GM19395 (cell line): Measurements from ENCODE around the gene LAMA2.

Experiments
- ATAC-seq: cut with Tn5 transposase; IDR thresholded peaks from one replicate; pipeline ENCODE4 v1.9.1; 2021; ENCODE audit warnings: mild to moderate bottlenecking, moderate library complexity; ENCODE audit not compliant: unreplicated experiment

The LAMA2 gene

GRCh38 chr6:129475477-129476247 lies 592.7 kb downstream of the LAMA2 start:
- ATAC-seq: no peak

DNA sequence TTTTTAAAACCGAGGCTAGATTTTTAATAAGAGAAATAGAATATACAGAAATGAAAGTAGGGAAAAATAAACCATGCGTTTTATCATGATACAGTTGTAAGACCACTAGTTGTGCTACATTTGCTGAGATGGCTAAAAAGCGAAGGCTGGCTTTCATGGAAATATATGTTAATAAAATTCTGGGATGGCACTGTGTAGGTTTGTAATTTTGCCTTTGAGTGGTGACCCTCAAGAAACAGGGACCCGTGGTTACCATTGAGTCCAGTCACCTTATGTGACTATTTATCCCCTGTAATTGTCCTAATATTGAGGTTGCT lies 593.3 kb downstream of the LAMA2 start:
- ATAC-seq: no peak

- no peak for ATAC-seq
These were observed 593.9 kb downstream of the LAMA2 start for GRCh38 chr6:129476810-129477209.

- ATAC-seq: no peak
These were observed 595.4 kb downstream of the LAMA2 start for GRCh38 chr6:129478379-129478778.

DNA sequence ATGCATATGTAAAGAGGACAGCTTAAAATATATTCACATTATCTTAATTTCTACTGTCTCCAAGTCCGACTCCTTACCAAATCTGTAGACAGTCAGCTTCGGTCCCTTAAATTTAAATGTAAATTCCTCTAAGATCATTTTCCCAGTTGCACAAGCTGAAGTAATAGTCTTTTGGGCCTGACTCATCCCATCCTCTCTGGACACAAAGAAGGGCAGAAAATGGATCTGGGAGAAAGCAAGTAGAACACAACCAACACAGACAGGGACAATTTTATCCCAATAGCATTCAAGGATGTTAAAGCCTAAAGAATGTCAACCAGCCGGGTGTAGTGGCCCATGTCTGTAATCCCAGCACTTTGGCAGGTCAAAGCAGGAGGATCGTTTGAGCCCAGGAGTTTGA lies 598.8 kb downstream of the LAMA2 start:
- ATAC-seq: no peak

GRCh38 chr6:129485746-129486145 lies 602.8 kb downstream of the LAMA2 start:
- ATAC-seq: no peak

DNA sequence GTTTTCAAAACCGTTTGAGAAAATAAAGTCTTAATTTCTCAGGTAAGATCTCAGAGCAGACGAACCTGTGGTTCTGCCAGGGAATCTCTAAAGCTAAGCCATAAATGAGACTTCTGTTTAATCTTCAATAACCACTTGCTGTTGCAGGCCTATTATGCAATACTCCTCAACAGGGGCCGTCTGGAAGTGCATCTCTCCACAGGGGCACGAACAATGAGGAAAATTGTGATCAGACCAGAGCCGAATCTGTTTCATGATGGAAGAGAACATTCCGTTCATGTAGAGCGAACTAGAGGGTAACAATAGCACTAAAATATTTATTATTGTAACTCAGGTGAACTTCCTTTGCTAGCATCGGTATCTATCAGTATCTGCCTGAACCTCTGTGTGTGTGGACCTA lies 603.4 kb downstream of the LAMA2 start:
- ATAC-seq: no peak

- no peak for ATAC-seq
These were observed 605.4 kb downstream of the LAMA2 start for GRCh38 chr6:129488313-129488712.

GRCh38 chr6:129489215-129489765 lies 606.4 kb downstream of the LAMA2 start:
- ATAC-seq: no peak

- ATAC-seq: peak; percentile 92
These were observed 607.8 kb downstream of the LAMA2 start for GRCh38 chr6:129490521-129491255.

- peak; percentile 3 for ATAC-seq
These were observed 608.5 kb downstream of the LAMA2 start for GRCh38 chr6:129491436-129491835.

- ATAC-seq: no peak
These were observed 609.3 kb downstream of the LAMA2 start for GRCh38 chr6:129492260-129492659.

DNA sequence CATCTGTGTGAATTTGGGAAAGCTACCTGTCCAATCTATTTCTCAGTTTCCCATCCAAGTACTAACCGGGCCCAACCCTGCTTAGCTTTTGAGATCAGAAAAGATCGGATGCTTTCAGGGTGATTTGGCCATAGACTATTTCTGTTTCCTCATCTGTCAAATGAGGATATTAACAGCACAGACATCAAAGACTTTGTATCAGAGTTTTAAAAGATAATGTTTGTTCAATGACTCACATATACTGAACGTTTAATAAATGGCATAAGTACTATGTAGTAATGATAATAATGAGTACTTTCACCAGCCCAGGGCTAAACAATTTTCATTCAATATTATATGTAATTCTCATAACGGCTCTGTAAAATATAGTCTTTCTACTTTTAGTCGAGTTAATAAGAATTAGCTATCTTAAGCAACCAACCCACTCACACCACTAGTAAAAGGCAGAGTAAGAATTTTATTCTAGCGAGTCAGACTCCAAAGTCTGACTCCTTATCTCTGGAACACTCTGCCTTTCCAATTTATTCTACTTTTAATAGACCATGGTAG lies 610.5 kb downstream of the LAMA2 start:
- ATAC-seq: no peak

DNA sequence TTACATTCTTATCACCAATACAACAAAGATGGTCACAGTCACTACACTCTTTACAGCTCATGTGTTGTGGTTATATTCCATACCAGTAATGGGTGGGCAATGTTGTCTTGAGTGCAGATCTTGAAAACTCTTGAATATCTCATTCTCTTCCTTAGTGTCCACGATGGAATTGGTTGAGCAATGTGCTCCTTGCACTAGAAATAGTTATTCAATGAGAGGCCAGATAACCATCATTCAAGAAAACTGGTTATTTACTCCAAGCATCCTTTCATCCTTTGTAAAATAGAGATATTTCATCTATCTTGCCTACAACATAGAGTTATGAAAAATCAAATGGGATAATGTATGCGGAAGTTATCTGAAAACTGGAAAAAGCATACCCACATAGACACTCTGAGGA lies 611.2 kb downstream of the LAMA2 start:
- ATAC-seq: no peak

DNA sequence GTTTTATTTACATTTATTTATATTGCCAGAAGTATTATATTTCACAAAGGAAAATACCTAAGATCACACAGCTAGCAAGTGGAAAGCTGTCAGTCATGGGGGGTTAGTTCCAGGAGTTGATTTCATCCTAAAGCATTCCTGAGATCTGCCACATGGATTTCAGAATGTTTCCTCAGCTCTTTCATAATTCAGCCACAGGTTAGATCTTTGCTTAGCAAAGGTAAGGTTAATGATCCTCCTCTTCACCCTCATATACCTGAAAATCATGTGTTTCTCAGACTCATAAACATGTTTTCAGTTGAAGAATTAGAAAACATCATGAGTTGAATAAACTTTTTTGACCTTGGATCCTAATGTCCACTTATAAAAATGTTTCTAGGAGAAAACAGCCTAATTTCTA lies 611.6 kb downstream of the LAMA2 start:
- no peak for ATAC-seq

DNA sequence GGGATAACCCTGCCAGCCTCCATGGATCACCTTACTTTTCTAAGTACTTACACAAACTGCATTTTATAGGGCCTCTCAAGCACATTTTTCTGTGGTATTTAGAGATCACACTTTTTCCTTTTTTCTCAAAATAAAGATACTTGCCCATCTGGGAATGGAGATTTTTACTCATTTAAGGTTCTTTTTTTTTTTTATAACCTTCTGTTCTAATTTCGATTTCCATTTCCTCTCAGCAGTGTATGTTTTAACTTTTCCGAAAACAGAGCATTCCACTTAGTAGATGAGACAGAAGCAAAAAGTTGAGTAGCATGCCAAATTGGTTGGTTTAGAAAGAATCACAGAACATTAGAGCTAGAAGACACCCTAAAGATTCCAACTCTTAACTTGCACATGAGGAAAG lies 612.7 kb downstream of the LAMA2 start:
- ATAC-seq: no peak

- no peak for ATAC-seq
These were observed 614.8 kb downstream of the LAMA2 start for GRCh38 chr6:129497481-129498441.

DNA sequence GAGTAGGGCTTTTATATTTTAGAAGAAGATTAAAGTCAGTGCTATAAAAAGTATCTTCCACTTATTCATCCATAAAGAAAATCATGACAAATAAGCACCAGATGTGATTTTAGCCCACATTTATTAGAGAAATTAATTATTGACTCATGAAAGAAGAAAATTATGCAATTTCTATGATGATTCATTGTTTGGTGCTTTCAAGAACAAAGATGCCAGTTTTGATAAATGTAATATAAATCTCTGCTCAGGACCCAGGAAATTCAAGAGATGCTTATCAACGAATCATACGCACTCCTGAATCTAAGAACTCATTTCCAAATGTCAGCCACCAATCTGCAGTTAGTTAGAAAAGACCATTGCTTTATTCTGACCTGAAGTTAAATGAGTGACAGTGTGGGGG lies 615.6 kb downstream of the LAMA2 start:
- ATAC-seq: no peak

DNA sequence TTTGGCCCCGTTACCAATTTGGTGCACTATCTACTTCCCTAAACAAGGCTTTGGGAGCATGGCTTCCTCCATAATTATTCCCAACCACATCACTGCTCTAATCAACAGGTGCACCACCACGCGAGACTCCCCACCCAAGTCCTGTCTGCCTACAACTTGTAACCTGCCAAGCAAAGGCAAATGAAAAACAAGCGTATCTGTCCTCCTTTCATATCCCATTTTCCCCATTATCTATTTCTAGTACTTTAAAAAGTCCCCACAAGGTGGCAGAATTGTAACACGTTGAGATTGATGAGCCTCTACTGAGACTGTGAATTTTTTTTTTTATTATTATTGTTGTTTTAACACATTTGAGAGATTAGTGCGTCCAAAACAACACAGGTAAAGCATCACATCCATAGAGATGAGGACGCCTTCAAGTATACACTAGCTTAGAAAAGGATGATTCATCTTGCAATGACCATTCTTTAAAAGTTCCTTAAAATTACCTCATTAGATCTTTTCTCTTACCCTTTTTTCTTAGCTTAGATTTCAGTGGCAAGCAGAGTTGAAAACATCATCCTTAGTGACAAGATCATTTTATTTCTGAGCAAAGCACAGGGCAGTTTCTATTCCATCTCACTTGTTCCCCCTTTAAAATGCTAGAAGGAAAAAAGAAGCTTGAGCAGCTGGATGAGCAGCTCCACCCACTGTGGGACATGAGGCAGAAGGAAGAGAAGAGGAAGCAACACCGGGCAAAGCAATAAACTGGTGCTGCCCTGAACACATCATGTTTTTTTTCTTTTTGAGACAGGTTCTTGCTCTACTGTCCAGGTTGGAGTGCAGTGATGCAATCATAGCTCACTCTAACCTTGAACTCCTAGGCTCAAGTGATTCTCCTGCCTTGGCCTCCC lies 616.3 kb downstream of the LAMA2 start:
- peak; percentile 82 for ATAC-seq

GRCh38 chr6:129499843-129500219 lies 616.9 kb downstream of the LAMA2 start:
- ATAC-seq: no peak
